PC-9 (cell line): ENCODE data around the gene GAGE12D. TPM values are rescaled to one million over a fixed set of nuclear protein-coding genes. Genes with fewer than 3 reads are reported as not detected.
"Not testable (repeated sequence)": the region's sequence is repeated elsewhere in the genome, so short reads cannot be mapped to it uniquely, and the experiment has no call there.

ENCODE experiments used
- Bru-seq: library from RNA; stranded (reverse); fragments of 400-500 nt; gene quantifications from one replicate; lab custom pipeline; 2021; lab: Mats Ljungman, UMichigan
- BruChase-seq, 2 experiments: library from RNA; stranded (reverse); fragments of 400-500 nt; gene quantifications; one replicate each; lab custom pipeline; 2021; lab: Mats Ljungman, UMichigan
- BruUV-seq: library from RNA; stranded (reverse); fragments of 400-500 nt; replicated peaks from 2 replicates; lab custom pipeline; 2021; lab: Mats Ljungman, UMichigan
- CTCF ChIA-PET: fragments of 300-600 bp; sonication (Branson Sonifier 250); formaldehyde crosslinking; loops from one replicate; lab custom pipeline; 2022; ENCODE audit warnings: antibody characterized with exemption; lab: Charles Lee
- POLR2A ChIA-PET: fragments of 300-600 bp; sonication (Branson Sonifier 250); formaldehyde crosslinking; loops from one replicate; lab custom pipeline; 2022; ENCODE audit warnings: antibody characterized with exemption; ENCODE audit not compliant: unreplicated experiment; lab: Charles Lee
- DNase-seq, 2 experiments: peaks; one replicate each; pipeline versions ENCODE4 v3.0.0 to v3.0.0-alpha.2; 2015 to 2022; ENCODE audit warnings: mixed read lengths in 1 of 2
- H2AFZ ChIP-seq: fragments of 200-600 bp; sonication (generic); 2 replicates; pipeline ENCODE4 v1.8.1; 2017; ENCODE audit warnings: antibody characterized with exemption
- H3F3A ChIP-seq: fragments of 200-600 bp; sonication (generic); 2 replicates; pipeline ENCODE4 v1.8.1; 2017; ENCODE audit warnings: antibody characterized with exemption, mild to moderate bottlenecking, low read depth; ENCODE audit not compliant: insufficient read depth
- H3K27ac ChIP-seq: fragments of 200-600 bp; sonication (generic); 2 replicates; pipeline ENCODE4 v1.6.1; 2016; ENCODE audit warnings: mixed run types
- H3K27me3 ChIP-seq: fragments of 200-600 bp; sonication (generic); 2 replicates; pipeline ENCODE4 v1.6.1; 2016; ENCODE audit warnings: low read depth, mixed run types; ENCODE audit not compliant: insufficient read depth
- H3K36me3 ChIP-seq: fragments of 200-600 bp; sonication (generic); 2 replicates; pipeline ENCODE4 v1.6.1; 2016; ENCODE audit warnings: low read depth, mixed run types
- H3K4me1 ChIP-seq: fragments of 200-600 bp; sonication (generic); replicated peaks from 2 replicates; pipeline ENCODE4 v1.6.1; 2016; ENCODE audit warnings: mixed run types; ENCODE audit not compliant: insufficient read depth
- H3K4me2 ChIP-seq: fragments of 200-600 bp; sonication (generic); 2 replicates; pipeline ENCODE4 v1.6.1; 2017; ENCODE audit warnings: mixed run types
- H3K4me3 ChIP-seq: fragments of 200-600 bp; sonication (generic); 2 replicates; pipeline ENCODE4 v1.6.1; 2016; ENCODE audit warnings: mixed run types
- H3K79me2 ChIP-seq: fragments of 200-600 bp; sonication (generic); 2 replicates; pipeline ENCODE4 v1.6.1; 2017; ENCODE audit warnings: low read depth, mixed run types
- H3K9me2 ChIP-seq: fragments of 200-600 bp; sonication (generic); 2 replicates; pipeline ENCODE4 v1.8.1; 2017; ENCODE audit warnings: mild to moderate bottlenecking; ENCODE audit not compliant: insufficient read depth
- H3K9me3 ChIP-seq: fragments of 200-600 bp; sonication (generic); 2 replicates; pipeline ENCODE4 v1.8.1; 2016; ENCODE audit warnings: low read depth; ENCODE audit not compliant: insufficient read depth
- H4K20me1 ChIP-seq: fragments of 200-600 bp; sonication (generic); 2 replicates; pipeline ENCODE4 v1.8.1; 2017; ENCODE audit not compliant: insufficient read depth
- intact Hi-C: fragments of 100-400 bp; cut with micrococcal nuclease; formaldehyde crosslinking; loops from one replicate; pipeline ENCODE4 v1.10.0; 2022; ENCODE audit not compliant: unreplicated experiment
- long read RNA-seq: library from polyadenylated mRNA; stranded (forward); transcript quantifications from one replicate; pipeline ENCODE4 v2.0.0, GENCODE V29; 2022
- total RNA-seq: library from RNA; stranded (reverse); gene quantifications from 2 replicates; pipeline ENCODE4 v1.2.3, GENCODE V29; 2021

GAGE12D gene
- total RNA-seq (not detected in 2 replicates), Bru-seq, nascent RNA (not detected), BruChase-seq, experiment 1, labeled RNA remaining after a 2-hour chase (not detected), BruChase-seq, experiment 2, labeled RNA remaining after a 6-hour chase (not detected)
- long read RNA-seq: 0 reads

GRCh38 chrX:49541433-49541832, at the start of gene GAGE12D:
TSS of gene GAGE12D (plus strand) at chrX:49541733. CDS start at chrX:49542888, 1,155 bp downstream.
- H3K4me2 ChIP-seq, H3K36me3 ChIP-seq, H3K79me2 ChIP-seq, H3K27me3 ChIP-seq, H2AFZ ChIP-seq, H3K27ac ChIP-seq, H3K9me2 ChIP-seq, CTCF ChIA-PET, H3K4me1 ChIP-seq, BruUV-seq, POLR2A ChIA-PET, DNase-seq, H3K4me3 ChIP-seq, H3K9me3 ChIP-seq, H4K20me1 ChIP-seq, intact Hi-C loops, H3F3A ChIP-seq: not testable (repeated sequence)

GRCh38 chrX:49531877-49532276, 9.7 kb upstream of the GAGE12D start, which contains the start of gene GAGE12C:
TSS of gene GAGE12C (plus strand) at chrX:49532177. CDS start at chrX:49533332, 1,155 bp downstream.
- CTCF ChIA-PET, H3K9me3 ChIP-seq, H3K27me3 ChIP-seq, H3K79me2 ChIP-seq, H3K36me3 ChIP-seq, DNase-seq, H2AFZ ChIP-seq, POLR2A ChIA-PET, H3F3A ChIP-seq, H4K20me1 ChIP-seq, H3K4me2 ChIP-seq, H3K9me2 ChIP-seq, intact Hi-C loops, H3K4me3 ChIP-seq, BruUV-seq, H3K27ac ChIP-seq, H3K4me1 ChIP-seq: not testable (repeated sequence)

GRCh38 chrX:49550989-49551388, 9.5 kb downstream of the GAGE12D start, which contains the start of gene GAGE12E:
TSS of gene GAGE12E (plus strand) at chrX:49551289. CDS start at chrX:49552444, 1,155 bp downstream.
- POLR2A ChIA-PET, H3K27me3 ChIP-seq, intact Hi-C loops, H3K4me3 ChIP-seq, BruUV-seq, H3K27ac ChIP-seq, H3F3A ChIP-seq, H3K79me2 ChIP-seq, H3K36me3 ChIP-seq, H4K20me1 ChIP-seq, DNase-seq, H3K4me2 ChIP-seq, H3K9me2 ChIP-seq, H2AFZ ChIP-seq, H3K9me3 ChIP-seq, CTCF ChIA-PET, H3K4me1 ChIP-seq: not testable (repeated sequence)

- H3K36me3 ChIP-seq, H3K27ac ChIP-seq, H2AFZ ChIP-seq, H4K20me1 ChIP-seq, H3K4me3 ChIP-seq, H3K4me2 ChIP-seq, H3K9me3 ChIP-seq, H3K27me3 ChIP-seq, H3K4me1 ChIP-seq, intact Hi-C loops, DNase-seq, H3K9me2 ChIP-seq, H3F3A ChIP-seq, POLR2A ChIA-PET, H3K79me2 ChIP-seq, BruUV-seq, CTCF ChIA-PET: not testable (repeated sequence)
These were observed 19.0 kb downstream of the GAGE12D start, which contains the start of gene GAGE12F for GRCh38 chrX:49560542-49560941. TSS of gene GAGE12F (plus strand) at chrX:49560842. CDS start at chrX:49561997, 1,155 bp downstream.

- H3F3A ChIP-seq, H3K36me3 ChIP-seq, H3K9me2 ChIP-seq, H3K79me2 ChIP-seq, H3K4me2 ChIP-seq, BruUV-seq, H3K4me1 ChIP-seq, intact Hi-C loops, H2AFZ ChIP-seq, H4K20me1 ChIP-seq, H3K9me3 ChIP-seq, H3K4me3 ChIP-seq, DNase-seq, H3K27ac ChIP-seq, H3K27me3 ChIP-seq, CTCF ChIA-PET, POLR2A ChIA-PET: not testable (repeated sequence)
These were observed 27.2 kb downstream of the GAGE12D start for GRCh38 chrX:49568728-49569127.

GRCh38 chrX:49569152-49569551, 27.6 kb downstream of the GAGE12D start:
- H3K9me3 ChIP-seq, POLR2A ChIA-PET, H3K9me2 ChIP-seq, H3K27ac ChIP-seq, DNase-seq, H3K4me3 ChIP-seq, intact Hi-C loops, H2AFZ ChIP-seq, CTCF ChIA-PET, H3F3A ChIP-seq, H4K20me1 ChIP-seq, BruUV-seq, H3K4me2 ChIP-seq, H3K27me3 ChIP-seq, H3K4me1 ChIP-seq, H3K36me3 ChIP-seq, H3K79me2 ChIP-seq: not testable (repeated sequence)

GRCh38 chrX:49570100-49570499, 28.6 kb downstream of the GAGE12D start, which contains the start of gene GAGE12G:
TSS of gene GAGE12G (plus strand) at chrX:49570400. CDS start at chrX:49571555, 1,155 bp downstream.
- H3K36me3 ChIP-seq, intact Hi-C loops, H3K4me3 ChIP-seq, POLR2A ChIA-PET, H3K9me3 ChIP-seq, H2AFZ ChIP-seq, H4K20me1 ChIP-seq, H3K4me1 ChIP-seq, H3K4me2 ChIP-seq, BruUV-seq, H3K27ac ChIP-seq, H3F3A ChIP-seq, H3K27me3 ChIP-seq, DNase-seq, H3K79me2 ChIP-seq, H3K9me2 ChIP-seq, CTCF ChIA-PET: not testable (repeated sequence)
